CD4-positive, alpha-beta T cell treated with Interferon gamma for 1 hour (primary cell): ENCODE data around the gene DNAAF5.

Experiments used
- DNase-seq: peaks from one replicate; pipeline ENCODE4 v3.0.0-alpha.2; 2020

DNAAF5 gene

DNA sequence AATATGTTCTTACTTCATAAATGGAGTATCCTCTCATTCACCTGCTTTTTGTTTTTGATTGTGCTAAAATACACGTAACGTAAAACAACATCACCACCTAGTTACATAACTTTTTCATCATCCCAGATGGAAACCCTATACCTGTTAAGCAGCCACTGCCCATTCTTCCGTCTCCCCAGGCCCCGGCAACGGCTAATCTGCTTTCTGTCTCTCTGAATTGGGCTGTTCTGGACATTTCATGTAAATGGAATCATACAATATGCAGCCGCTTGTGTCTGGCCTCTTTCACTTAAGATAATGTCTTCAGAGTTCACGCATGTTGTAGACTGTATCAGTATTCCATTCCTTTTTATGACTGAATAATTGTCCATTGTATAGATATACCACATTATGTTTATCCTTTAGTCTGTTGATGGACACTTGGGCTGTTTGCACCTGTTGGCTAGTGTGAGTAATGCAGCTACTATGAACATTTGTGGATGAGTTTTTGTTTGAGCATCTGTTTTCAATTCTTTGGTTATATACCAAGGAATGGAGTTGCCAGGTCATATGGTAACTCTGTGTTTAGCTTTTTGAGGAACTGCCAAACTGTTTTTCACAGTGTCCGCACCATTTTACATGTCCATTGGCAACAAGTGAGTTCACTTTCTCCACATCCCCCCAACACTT, 91.7 kb downstream of the DNAAF5 start:
- DNase-seq, result no peak

DNA sequence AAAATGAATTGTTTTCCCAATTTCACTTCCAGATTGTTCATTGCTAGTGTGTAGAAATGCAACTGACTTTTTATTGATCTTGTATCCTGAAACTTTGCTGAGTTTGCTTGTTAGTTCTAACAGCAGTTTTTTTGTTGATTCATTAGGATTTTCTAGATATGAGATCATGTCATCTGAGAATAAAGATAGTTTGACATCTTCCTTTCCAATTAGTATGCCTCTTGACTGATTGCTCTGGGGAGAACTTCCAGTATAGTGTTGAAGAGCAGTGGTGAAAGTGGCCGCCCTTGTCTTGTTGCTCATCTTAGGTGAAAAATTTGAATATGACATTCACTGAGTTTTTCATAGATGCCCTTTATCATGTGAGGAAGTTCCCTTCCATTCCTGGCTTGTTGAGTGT, 93.8 kb downstream of the DNAAF5 start:
- no peak for DNase-seq

DNA sequence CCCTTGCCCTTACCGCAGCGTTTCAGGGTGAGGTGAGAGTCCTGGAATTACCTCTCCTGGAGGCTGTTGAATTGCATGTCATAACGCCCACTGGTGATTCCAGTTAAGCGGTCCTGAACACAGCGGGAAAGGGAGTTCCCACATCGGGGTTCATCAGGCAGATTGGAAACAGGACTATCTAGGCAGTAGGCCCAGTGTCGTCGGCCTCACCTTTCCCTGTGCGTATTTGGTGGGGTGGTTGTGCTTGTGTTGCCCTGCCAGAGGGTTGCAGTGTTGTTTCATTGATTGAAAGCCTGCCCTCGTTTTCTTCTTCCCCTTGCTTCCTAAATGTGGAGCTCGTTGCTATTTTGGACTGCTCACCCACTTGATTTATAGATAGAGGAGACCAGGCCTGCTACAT, 95.2 kb downstream of the DNAAF5 start:
- DNase-seq, result no peak

DNA sequence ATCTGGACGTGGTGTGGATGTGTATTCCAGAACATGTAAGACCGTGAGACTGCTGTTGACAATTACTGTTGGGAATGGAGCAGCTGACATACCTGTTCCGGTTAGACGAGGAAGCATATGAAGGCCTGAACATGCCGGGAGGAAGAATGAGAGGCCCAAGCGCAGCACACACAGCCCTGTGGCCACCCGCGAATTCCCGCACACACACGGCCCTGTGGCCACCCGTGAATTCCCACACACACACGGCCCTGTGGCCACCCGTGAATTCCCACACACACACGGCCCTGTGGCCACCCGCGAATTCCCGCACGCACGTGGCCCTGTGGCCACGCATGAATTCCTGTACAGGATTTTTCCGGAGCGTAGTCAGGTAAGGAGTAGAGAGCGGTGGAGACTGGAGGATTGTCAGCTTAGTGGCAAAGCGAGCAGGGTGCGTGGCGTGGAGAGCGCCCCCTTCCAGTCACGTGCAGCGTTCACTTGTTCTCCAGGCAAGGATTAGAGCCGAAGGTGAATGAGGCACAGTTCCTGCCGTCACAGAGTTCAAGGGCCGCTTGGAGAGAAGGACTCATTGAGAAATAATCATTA, 96.3 kb downstream of the DNAAF5 start:
- no peak for DNase-seq

DNA sequence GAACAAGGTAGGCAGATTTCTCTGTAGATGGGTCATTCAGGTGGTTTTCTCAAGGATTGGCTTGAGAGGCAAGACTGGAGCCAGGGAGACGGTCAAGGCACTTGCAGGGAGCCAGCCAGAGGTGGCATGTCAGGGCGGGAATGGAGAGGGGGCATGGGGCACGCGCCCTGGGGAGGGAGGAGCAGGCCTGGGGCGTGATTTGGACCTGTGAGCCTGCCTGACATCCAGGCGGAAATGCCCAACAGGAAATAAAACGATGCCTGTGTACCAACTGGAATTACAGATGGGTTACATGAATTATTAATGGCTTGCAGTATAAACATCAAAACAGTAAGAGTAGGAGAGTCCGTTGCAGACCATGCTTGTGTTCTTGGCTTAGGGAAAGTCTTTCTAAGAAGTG, 97.2 kb downstream of the DNAAF5 start:
- no peak for DNase-seq

DNA sequence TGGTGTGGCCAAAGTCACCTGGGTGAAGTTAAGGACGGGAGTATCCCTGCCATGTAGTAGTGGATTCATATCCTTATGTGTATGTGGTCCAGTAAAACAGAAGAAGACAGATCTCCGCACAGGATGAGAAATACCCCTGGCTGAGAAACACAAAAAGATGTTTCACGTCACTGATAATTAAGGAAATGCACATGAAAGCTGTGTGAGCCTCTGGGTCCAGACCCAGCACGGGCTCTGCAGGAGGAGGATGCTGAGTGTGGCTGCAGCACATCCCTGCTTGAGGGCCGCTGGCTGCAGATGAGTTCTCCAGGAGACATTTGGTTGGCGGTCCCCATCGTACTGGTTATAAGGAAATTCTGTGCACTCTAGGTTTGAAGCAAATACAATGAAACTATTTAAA, 97.6 kb downstream of the DNAAF5 start:
- no peak for DNase-seq

DNA sequence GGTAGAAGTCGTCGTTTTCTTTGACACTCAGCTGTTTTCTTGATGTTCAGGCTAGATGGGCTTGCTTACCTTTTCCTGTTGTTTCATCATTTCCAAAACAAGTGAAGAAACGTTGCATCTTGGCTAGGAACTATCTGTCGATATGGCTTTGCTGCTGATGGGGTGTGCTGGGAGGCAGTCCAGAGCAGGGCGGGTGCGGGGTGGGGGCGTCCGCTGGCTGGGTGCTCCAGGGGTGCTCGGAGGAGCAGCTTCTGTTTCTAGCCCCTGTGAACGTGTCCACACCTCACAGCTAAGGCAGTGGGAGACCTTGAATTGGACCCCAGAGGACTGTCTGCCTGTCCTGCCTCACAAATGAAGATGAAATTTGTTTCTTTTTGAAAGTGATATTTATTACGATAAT, 98.2 kb downstream of the DNAAF5 start:
- no peak for DNase-seq

DNA sequence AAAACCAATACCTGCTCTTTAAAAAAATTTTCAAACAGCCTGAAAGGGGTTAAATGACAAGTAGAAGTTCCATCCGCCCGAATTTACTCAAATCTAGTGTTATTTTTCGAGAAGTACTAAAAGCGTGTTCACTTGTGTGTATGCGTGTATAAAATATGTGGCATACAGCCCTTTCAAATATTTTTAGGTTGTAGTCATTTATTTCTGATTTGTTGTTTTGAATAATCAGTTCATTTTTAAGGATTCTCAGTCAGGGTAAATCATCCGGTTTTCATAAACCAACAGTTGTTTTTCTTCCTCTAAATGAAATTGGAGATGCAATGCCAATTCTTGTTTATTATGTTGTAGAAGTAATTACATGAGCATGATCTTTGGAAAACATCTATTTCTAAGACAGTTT, 98.9 kb downstream of the DNAAF5 start:
- no peak for DNase-seq

DNA sequence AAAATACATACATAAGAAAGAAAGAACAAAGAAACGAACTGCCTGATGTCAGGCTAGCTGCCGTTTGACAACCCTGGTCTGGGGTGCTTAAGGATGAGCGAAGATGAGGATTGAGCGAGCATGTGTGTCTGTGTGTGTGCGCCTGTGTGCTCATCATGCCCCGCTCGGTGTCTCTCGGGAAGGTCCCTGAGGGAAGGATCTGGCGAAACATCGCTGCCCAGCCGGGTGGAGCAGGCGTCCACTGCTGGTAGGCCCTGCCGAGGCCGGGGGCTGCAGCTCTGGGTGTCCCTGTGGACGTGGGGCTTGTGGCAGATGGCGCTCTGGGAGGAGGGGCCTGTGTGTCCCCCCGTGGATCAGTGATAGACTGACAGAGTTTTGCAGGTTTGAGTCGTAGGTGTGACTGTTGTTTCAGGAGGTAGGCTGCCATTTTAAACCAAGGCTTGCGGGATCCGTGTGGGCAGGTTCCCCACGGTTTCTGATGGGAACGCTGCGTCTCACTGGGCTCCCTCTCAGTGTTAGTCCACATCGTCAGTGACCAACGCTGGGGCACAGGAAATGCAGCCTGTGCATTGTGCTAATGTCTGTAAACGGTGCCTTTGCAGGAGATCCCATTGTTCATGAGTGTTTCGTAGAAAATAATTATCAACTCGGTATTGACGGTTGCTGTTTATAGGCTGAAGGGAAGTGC, 99.9 kb downstream of the DNAAF5 start:
- no peak for DNase-seq

DNA sequence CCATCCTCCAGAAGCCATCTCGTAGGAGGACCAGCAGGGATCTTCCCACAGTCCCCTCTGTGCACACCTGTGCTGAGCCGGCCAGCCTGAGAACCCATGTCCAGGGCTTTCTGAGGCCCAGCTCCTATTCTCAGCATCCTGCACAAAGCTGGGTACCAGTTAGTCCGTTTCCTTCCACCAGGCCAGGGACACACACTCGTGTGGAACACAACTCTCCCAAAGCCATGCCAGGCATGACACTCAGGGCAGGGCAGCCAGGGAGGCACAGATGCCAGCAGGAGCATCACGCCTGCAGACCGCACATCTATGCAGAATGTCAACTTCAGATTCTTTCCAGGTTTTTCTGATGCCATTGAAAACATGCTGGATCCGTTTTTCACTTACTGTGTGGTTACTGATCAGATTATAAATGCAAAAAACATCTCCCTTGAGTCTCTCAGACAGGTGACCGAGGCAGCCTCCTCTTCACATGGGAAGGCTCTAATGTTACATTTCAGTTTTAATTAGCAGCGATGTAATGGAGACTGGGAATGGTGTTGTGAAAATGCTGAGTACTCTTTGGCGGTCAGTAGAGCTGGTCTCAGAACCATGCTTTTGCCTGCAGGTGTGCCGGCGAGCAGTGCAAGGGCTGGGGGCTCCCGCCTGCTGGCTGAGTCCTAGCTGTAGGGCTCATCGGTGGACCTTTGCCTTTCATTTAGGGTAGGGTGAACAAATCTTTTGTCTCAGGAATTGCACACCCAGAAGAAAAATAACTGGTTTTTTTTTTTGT, 102.5 kb downstream of the DNAAF5 start:
- DNase-seq, result no peak

DNA sequence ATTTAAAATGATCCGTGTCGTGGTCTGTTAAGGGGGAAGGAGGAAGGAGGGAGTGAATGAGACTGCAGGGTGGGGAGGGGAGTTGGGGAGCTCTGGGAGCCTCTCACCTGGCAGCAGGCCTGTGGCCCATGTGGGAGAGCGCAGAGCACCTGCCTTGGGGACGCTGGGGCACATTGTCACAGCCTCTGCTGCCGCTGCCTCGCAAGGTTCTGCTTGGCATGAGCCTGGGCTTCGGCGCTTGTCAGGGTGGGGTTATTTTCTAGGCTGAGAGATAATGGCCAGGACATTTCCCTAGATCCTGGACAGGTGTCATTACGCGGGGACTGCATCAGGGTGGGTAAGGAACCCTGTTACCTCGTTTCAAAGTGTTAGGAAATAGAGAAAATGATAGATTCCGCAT, 103.6 kb downstream of the DNAAF5 start:
- DNase-seq, result no peak

DNA sequence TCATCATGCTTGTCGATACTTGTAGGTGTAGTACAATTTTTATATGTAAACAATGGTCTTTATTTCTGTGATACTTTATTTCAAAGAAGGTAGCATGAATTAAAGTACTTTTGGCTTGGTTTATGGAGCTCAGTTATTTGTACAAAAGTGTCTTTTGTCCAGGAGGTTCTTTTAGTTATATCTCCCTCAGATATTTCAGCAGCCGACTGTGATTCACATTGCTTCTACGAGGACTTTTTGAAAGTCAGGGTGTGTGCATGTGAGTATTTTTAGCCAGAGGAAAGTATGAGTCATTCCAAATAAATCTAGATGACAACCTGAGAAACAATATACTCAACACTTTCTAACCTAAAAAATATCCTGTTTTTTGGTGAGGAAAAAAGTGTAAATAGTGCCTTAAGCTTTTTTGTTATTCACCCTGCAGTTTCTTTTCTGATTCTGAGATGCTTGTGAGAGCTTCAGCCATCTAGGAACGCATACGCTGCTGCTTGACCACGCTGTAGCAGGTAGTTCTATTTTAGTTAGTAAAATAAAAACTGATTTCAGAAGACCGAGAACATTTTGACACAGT, 105.2 kb downstream of the DNAAF5 start:
- DNase-seq, result no peak

DNA sequence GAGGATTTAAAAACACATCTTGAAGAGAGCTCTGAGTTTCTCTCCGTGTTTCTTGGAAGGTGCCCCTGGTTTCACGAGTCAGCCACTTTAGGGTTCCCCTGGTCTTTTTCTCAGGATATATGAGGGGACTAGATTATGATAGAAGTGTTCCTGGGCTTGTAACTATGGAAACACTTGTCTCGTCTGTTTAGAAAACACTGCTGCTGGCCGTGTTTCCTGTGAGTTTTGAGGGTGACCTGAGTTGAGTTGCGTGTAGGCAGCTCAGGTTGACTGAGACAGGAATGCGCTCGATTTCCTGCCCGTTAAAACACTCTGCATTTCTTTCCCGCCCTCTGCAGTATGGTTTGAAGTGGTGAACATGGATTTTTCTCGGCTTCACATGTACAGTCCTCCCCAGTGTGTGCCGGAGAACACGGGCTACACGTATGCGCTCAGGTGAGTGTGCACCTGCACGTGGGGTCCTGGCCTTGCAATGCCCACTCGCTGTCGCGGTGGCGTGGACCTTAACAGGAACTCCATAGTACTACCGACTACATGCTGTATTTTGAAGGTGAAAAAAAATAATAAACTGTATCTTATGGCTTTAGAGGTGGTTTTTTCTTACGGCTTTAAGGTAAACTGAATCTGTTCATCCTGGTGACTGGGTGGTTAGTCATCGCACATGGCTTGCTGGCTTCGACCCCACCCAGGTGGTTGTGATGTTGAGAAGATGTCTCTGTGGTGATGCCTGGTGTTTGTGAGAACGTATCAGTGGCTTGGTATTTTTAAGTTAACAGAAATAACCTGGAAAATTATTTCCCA, 105.9 kb downstream of the DNAAF5 start, which contains the start of gene SUN1:
SUN1 (plus strand) TSS at position 310 of the 801 bp plus-strand sequence; CDS start at position 359, 49 bp downstream.
- peak; percentile 68 for DNase-seq

DNA sequence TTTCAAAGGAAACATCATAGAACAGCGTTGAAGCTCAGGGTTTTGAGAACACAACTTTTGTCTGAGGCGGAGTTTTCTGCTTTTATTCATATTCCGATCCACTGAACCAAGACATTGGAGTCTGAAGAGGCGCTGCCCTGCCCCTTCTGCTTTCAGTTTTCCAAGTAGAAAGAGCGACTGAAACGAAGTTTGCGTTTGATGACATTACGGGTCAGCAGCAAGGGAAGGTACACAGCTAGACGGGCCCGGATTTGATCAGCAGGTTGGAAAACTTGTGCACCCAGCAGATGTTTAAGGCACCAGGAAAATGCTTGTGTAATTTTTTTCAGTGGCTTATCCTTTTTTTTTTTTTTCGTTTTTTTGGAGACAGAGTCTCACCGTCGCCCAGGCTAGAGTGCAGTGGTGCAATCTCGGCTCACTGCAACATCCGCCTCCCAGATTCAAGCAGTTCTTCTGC, 106.5 kb downstream of the DNAAF5 start:
- no peak for DNase-seq

DNA sequence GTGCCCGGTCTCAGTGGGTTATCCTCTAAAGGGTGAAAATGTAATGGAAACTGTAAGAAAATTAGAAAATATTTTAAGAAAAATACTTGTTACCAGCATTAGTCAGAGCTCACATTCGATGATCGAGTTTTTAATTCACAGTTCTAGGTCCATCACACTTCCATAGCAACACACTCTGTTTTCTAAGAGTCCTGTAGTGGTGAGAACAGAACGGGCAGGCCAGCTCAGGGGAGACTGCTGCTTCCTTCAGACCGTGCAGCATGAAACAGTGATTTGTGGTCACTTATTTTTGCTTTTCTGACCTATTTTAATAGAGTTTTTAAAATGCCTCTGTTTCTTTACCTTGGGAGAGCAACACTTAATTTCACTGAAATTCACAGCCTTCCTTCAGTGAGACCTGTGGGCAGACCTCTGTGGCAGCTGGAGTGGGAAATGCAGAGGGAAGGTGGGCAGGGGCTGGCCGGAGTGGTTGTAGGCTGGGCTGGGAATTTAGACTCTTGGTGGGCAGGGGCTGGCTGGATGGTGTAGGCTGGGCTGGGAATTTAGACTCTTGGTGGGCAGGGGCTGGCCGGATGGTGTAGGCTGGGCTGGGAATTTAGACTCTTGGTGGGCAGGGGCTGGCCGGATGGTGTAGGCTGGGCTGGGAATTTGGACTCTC, 107.2 kb downstream of the DNAAF5 start:
- no peak for DNase-seq

DNA sequence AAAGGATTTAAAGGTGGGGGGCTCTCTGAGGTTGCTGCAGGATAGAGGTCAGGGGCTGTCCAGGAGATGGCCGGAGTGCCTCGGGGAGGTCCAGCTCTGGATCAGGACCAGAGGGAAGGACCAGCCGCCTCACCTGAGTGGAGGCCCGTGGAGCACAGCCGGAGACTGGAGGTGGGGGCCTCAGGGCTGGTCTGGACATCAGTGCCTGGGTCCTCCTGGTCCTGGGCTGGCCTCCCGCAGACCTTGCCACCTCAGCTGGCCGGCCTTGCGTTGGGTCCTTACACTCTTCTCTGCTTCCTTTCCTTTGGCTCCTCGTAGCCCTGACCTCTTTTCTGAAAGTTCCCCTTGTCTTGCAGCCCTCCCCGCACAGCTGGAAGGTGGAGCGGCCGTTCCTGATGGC, 107.8 kb downstream of the DNAAF5 start:
- DNase-seq, result no peak

DNA sequence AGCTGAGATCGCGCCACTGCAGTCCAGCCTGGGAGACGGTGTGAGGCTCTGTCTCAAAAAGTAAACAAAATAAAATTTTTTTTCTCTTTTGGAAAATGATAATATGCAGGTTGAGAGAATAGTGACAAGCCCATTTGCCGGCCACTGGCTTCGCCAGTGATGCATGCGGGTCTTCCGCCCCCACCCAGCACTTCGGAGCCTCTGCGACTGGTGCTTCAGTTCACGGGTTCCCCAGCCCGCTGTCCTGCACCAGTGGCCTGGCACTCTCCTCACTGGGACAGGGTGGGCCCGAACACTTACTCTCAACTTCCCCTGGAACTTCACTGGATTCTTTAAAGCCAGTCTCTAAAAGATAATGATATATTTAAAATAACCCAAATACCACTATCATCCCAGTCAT, 108.5 kb downstream of the DNAAF5 start:
- no peak for DNase-seq

DNA sequence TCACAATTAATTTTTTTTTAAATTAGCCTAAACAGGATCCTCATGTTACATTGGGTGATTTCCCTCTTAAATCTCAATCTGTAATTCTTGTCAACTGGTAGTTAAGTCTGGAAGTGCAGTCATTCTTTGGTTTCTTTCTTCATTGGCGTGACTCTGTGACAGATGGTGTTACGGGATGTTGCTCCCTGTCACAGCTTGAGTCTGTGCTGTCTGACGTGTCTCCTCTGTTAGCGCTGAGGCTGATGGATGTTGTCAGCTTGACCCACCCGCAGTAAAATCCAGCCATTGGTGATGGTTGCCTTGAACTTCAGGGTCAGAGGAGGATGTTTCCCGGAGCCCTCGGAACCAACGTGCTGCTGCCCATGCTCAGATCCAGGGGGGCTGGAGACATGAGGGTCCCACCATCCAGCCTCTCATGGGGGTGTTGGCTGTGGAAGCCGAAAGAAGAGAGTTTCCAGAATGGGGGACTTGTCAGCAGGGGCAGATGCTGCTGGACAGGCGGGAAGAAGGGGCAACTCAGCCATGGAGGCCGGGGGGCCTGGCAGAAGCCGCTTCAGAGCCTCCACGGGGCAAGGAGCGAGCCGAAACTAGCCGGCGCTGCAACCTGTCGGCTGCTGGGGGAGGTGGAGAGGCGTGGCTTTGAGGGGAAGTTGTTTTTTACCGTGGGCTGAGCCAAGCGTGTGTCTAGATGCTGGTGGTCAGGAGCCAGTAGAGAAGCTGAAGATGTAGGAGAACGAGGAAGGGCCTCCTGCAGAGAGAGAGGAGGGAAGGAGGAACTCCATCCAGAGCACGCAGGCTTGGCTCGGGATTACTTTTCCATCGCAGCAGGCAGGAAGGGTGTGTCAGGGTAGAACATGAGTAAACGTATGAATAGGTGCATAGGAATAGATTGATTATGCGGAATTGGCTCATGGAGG, 109.2 kb downstream of the DNAAF5 start:
- no peak for DNase-seq
